SH-SY5Y (cell line): ENCODE results near the gene MAGEF1.

ENCODE experiments used
- GATA2 ChIP-seq: IDR thresholded peaks from 2 replicates; pipeline ENCODE4 v1.6.1; 2011; ENCODE audit warnings: mild to moderate bottlenecking, low read depth, low read length
- GATA3 ChIP-seq: IDR thresholded peaks from 2 replicates; pipeline ENCODE4 v1.6.1; 2011; ENCODE audit warnings: low read depth, mild to moderate bottlenecking, low read length, moderate library complexity

DNA sequence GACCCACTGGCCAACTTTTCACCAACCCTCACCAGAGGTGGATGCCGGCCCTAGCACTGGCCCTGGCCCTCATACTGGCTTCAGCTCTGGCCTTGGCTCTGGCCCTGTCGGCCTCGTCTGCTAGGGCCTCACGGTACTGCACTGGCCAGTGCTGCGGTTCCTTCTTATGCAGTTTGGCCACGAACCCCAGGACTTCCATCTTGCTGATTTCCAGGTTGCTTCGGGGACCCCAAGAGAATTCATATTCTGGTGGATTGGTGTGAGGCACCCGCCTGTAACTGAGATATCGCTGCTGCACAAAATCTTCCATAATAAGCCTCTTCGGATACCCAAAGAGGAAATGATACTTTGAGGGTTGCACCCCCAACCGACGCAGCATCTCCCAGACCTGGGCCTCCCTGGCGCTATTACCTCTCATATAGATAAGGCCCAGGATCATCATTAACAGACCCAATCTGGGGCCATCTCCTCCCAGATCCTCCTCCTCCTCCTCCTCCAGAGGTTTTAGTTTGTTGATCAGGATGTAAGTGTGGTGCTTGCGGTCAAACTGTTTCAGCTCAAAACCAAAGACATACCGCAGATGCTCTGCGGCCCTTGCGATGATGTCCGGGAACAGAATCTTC lies 883 bp downstream of the MAGEF1 start:
- TF ChIP-seq GATA3 (no peak), GATA2 (no peak)
